Duodenal mucosa (tissue), 2 donors: ENCODE results near the gene FOXE3.

ENCODE experiments used
- H3K27ac ChIP-seq: one replicate; pipeline ENCODE4 v1.7.0; 2013; ENCODE audit warnings: low read depth, low read length
- H3K27me3 ChIP-seq, 2 donors: one replicate each; pipeline ENCODE4 v1.7.0; 2013; ENCODE audit warnings: low read length in 2 of 2, control low read depth in 1 of 2; ENCODE audit not compliant: insufficient read depth in 2 of 2, control insufficient read depth in 1 of 2
- H3K36me3 ChIP-seq, 2 donors: one replicate each; pipeline ENCODE4 v1.7.0; 2013; ENCODE audit warnings: low read length in 2 of 2, control low read depth in 1 of 2; ENCODE audit not compliant: insufficient read depth in 2 of 2, control insufficient read depth in 1 of 2
- H3K4me1 ChIP-seq, 2 donors: one replicate each; pipeline ENCODE4 v1.7.0; 2013; ENCODE audit warnings: low read length in 2 of 2, control low read depth in 1 of 2; ENCODE audit not compliant: insufficient read depth in 2 of 2, control insufficient read depth in 1 of 2
- H3K4me3 ChIP-seq, 2 donors: one replicate each; pipeline ENCODE4 v1.7.0; 2013; ENCODE audit warnings: low read length in 2 of 2, low read depth in 1 of 2
- H3K9ac ChIP-seq, 2 donors: one replicate each; pipeline ENCODE4 v1.7.0; 2013; ENCODE audit warnings: low read length in 2 of 2, low read depth in 1 of 2
- H3K9me3 ChIP-seq, 2 donors: one replicate each; pipeline ENCODE4 v1.7.0; 2013; ENCODE audit warnings: low read length in 2 of 2, control low read depth in 1 of 2; ENCODE audit not compliant: control insufficient read depth in 1 of 2

Gene FOXE3

GRCh38 chr1:47439819-47440598 lies 23.9 kb downstream of the FOXE3 start:
- H3K27ac ChIP-seq: no peak overlapping the region

DNA sequence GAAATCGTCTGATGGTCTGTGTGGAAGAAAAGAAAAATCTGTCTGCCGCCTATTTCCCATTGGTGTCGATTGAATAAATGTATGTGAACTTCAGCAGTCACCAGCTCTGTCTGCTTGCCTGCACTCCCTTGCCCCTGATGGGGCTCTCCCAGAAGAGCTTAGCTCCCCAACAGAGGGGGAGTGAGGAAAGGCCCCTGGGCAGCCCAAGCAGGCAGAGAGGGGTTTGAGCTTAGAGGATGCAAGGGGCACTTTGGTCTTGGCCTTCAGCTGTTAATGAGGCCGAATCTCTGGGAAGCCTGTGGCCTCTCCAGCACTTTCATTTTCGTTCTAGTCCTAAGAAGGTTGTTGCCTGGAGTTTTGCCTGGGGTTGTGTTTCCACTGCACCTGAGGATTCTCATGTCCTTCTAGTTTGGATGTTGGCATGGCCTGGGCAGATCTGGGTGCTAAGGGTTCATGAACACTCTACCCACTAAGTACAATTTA lies 24.6 kb downstream of the FOXE3 start:
- peaks cover 20 to 22% of the 10 kb centered on the region in 2 donors for H3K4me1 ChIP-seq
- no peaks in the 10 kb centered on the region for H3K9me3 ChIP-seq
- no peak overlapping the region for H3K27ac ChIP-seq
- no peak overlapping the region for H3K9ac ChIP-seq
- no peak overlapping the region for H3K4me3 ChIP-seq
- peaks cover 53 to 54% of the 10 kb centered on the region in 2 donors for H3K27me3 ChIP-seq
- no peaks in the 10 kb centered on the region for H3K36me3 ChIP-seq

More at GRCh38 chr1:47439819-47440598, 23.9 kb downstream of the FOXE3 start:
- Histone ChIP-seq H3K9me3 (no peaks in the 10 kb centered on the region), H3K4me3 (no peak overlapping the region), H3K4me1 (peaks cover 16 to 20% of the 10 kb centered on the region in 2 donors), H3K36me3 (no peaks in the 10 kb centered on the region), H3K27me3 (peaks cover 48 to 53% of the 10 kb centered on the region in 2 donors), H3K9ac (no peak overlapping the region)

- Histone ChIP-seq H3K4me1 (peaks cover 13 to 16% of the 10 kb centered on the region in 2 donors), H3K36me3 (no peaks in the 10 kb centered on the region), H3K4me3 (no peak overlapping the region), H3K27ac (no peak overlapping the region), H3K9me3 (no peaks in the 10 kb centered on the region), H3K27me3 (peaks cover 57 to 61% of the 10 kb centered on the region in 2 donors), H3K9ac (no peak overlapping the region)
Observed at GRCh38 chr1:47441450-47442106, 25.5 kb downstream of the FOXE3 start.

DNA sequence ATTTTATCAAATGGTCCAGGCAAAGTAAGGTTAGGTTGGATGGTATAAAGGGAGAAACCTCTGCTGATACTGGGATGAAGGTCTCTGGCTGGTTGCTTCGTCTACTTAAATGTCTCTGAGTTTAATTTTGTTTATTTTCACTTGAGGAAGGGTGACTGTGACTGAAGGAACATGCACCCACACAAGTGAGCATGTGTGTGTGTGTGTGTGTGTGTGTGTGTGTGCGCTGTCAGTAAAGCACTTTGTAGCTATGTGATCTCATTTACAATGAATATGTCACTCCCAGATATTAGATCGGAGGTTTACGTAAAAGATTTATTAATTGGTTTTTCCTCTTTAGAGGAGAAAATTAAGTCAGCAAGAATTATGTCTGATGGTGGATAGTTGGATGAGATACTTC lies 26.1 kb downstream of the FOXE3 start:
- Histone ChIP-seq H3K27me3 (peaks cover 63 to 68% of the 10 kb centered on the region in 2 donors), H3K27ac (no peak overlapping the region), H3K4me1 (peaks cover 12% of the 10 kb centered on the region in 2 donors), H3K9ac (no peak overlapping the region), H3K9me3 (no peaks in the 10 kb centered on the region), H3K4me3 (no peak overlapping the region), H3K36me3 (no peaks in the 10 kb centered on the region)

DNA sequence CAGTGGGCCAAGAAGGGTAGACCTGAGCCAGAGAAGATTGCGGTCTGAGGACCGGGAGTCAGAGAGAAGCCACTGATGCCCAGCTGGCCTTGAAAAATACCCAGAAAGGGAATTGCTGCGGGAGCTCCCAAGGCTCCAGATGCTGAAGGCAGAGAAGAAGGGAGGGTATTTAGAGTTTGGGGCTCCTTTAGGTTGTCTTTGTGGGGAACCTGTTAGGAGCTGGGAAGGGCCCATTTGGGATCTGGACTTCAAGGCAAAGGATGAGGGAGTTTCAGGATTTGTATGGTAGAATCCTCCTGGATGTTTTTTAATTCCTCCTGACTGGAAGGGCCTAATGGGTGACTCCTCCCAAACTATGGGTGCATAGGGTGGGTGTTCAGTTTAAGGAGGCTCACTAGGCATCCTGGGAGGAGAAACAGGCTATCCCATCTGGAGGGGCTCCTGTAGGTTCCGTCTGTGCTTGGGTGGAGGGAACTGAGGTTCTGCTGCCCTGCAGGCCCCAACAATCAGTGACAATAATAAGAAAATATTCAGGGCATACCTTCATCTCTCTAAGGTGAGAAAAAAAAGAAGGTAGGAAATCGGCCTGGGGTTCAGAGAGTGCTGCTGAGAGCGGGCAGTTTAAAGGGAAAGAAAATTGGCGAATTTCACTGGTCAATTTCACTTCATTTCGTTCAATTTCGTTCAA lies 26.9 kb downstream of the FOXE3 start:
- Histone ChIP-seq H3K27ac (no peak overlapping the region), H3K4me1 (peaks cover 12% of the 10 kb centered on the region in 2 donors), H3K4me3 (no peak overlapping the region), H3K27me3 (peaks cover 69 to 74% of the 10 kb centered on the region in 2 donors), H3K9ac (no peak overlapping the region), H3K36me3 (no peaks in the 10 kb centered on the region), H3K9me3 (no peaks in the 10 kb centered on the region)

GRCh38 chr1:47443530-47444296 lies 27.6 kb downstream of the FOXE3 start:
- Histone ChIP-seq H3K36me3 (no peaks in the 10 kb centered on the region), H3K27ac (no peak overlapping the region), H3K9me3 (no peaks in the 10 kb centered on the region), H3K4me1 (peaks cover 12% of the 10 kb centered on the region in 2 donors), H3K4me3 (peak overlapping the region; percentile 35 to 65), H3K27me3 (peaks cover 76 to 81% of the 10 kb centered on the region in 2 donors), H3K9ac (no peak overlapping the region)

GRCh38 chr1:47444297-47444561 lies 28.1 kb downstream of the FOXE3 start:
- peaks cover 81 to 86% of the 10 kb centered on the region in 2 donors for H3K27me3 ChIP-seq
- H3K4me3 ChIP-seq: peak overlapping the region; percentile 35 to 65

DNA sequence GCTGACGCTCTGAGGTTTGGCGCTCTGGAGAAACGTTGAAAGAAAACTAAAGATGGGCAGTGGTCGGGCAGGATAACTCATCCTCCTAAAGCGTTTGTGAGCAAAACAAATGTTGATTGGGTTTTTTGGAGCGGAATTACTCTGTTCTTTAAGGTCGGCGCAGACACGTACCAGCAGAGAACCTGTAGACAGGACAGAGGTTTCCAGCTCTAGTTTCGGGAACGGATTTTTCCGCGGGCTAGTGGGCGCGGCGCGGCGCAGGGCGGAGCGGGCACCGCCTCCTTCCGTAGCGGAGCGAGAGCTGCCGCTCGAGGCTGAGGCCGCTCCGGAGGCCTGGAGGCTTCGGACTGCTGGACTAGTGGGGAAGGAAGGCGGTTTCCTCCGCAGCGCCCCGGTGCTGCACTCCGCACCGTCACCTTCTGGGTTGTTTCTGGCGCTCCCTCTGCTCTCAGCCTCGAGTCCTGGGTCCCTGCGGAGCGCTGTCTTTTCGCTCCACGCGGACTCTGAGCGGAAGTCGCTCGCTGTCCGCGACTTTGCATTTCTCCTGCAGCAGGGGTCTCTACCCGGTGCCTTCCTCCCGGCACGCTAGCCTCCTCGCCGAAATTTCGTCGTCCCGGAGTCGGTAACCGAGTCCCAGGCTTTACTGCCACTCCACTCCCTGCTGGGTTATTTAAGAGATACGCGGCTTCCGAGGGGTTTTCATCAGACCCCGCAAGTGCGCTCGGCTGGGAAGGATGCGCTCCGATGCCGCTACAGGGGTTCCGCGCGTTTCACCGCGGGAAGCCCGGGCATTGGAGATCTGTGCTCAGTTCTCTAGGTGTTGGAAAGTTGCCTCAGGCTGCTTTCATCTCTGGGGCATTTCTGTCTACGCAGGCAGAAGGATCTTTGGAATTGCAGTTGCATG lies 28.7 kb downstream of the FOXE3 start:
- no peak overlapping the region for H3K27ac ChIP-seq
- peak overlapping the region; percentile 35 to 65 for H3K4me3 ChIP-seq
- no peaks in the 10 kb centered on the region for H3K9me3 ChIP-seq
- peaks cover 86 to 87% of the 10 kb centered on the region in 2 donors for H3K27me3 ChIP-seq
- no peaks in the 10 kb centered on the region for H3K36me3 ChIP-seq
- no peak overlapping the region for H3K9ac ChIP-seq
- peaks cover 12% of the 10 kb centered on the region in 2 donors for H3K4me1 ChIP-seq

More at GRCh38 chr1:47444297-47444561, 28.1 kb downstream of the FOXE3 start:
- peaks cover 12% of the 10 kb centered on the region in 2 donors for H3K4me1 ChIP-seq
- H3K9me3 ChIP-seq: no peaks in the 10 kb centered on the region
- H3K27ac ChIP-seq: no peak overlapping the region
- no peaks in the 10 kb centered on the region for H3K36me3 ChIP-seq
- no peak overlapping the region for H3K9ac ChIP-seq
